Measurements from ENCODE around the gene RNF208.

DNA sequence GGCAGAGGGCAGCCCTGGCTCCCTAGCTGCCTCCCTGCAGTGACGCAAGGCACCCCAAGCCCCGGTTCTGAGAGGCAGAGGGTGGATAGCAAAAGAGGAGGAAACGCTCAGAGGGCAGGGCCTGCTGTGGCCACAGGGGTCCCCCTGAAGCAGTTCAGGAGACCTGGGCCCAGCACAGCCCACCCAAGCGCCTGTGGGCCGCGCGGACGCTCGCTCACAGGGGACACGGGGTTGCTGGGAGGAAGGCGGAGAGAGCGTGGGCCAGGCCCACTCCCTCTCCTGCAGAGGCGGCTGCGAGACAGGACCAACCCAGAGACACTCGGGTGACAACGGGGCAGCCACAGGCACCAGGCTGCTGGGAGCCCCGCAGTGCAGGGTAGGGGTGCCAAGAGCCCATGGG is 42.3 kb downstream of the RNF208 start:
- TF ChIP-seq, protein P1, sequence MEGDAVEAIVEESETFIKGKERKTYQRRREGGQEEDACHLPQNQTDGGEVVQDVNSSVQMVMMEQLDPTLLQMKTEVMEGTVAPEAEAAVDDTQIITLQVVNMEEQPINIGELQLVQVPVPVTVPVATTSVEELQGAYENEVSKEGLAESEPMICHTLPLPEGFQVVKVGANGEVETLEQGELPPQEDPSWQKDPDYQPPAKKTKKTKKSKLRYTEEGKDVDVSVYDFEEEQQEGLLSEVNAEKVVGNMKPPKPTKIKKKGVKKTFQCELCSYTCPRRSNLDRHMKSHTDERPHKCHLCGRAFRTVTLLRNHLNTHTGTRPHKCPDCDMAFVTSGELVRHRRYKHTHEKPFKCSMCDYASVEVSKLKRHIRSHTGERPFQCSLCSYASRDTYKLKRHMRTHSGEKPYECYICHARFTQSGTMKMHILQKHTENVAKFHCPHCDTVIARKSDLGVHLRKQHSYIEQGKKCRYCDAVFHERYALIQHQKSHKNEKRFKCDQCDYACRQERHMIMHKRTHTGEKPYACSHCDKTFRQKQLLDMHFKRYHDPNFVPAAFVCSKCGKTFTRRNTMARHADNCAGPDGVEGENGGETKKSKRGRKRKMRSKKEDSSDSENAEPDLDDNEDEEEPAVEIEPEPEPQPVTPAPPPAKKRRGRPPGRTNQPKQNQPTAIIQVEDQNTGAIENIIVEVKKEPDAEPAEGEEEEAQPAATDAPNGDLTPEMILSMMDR (IDR thresholded peaks at IDR 0.05; ENCODE audit: insufficient read depth, low read depth, low read length), result no peak
- no peak for TF ChIP-seq EZH2 (IDR thresholded peaks at IDR 0.05; ENCODE audit: insufficient read depth, low read length)
